Smooth muscle cell (in vitro differentiated cells): ENCODE measurements around the gene SCN8A. TPM values are rescaled to one million over a fixed set of nuclear protein-coding genes. Genes with fewer than 3 reads are reported as not detected.
A peak's percentile ranks its signal among the peaks of the same experiment; 100 is the strongest.

Experiments
- DNase-seq: peaks from one replicate; lab custom pipeline; 2025; ENCODE audit not compliant: unreplicated experiment; lab: John Stamatoyannopoulos, UW
- H2AFZ ChIP-seq: fragments of 200-600 bp; sonication (generic); 2 replicates; pipeline ENCODE4 v1.6.0; 2016; ENCODE audit warnings: antibody characterized with exemption, low read depth, mild to moderate bottlenecking
- H3F3A ChIP-seq: fragments of 200-600 bp; sonication (generic); 2 replicates; pipeline ENCODE4 v1.6.0; 2017; ENCODE audit warnings: antibody characterized with exemption, low read depth
- H3K27ac ChIP-seq: fragments of 200-600 bp; sonication (generic); 2 replicates; pipeline ENCODE4 v1.5.1; 2016; ENCODE audit warnings: low read depth, mild to moderate bottlenecking
- H3K27me3 ChIP-seq: fragments of 200-600 bp; sonication (generic); 2 replicates; pipeline ENCODE4 v1.6.1; 2016; ENCODE audit warnings: low read depth, mild to moderate bottlenecking
- H3K36me3 ChIP-seq: fragments of 200-600 bp; sonication (generic); 2 replicates; pipeline ENCODE4 v1.5.1; 2016; ENCODE audit warnings: low read depth
- H3K4me1 ChIP-seq: fragments of 200-600 bp; sonication (generic); 2 replicates; pipeline ENCODE4 v1.5.1; 2016; ENCODE audit warnings: low read depth
- H3K4me2 ChIP-seq: fragments of 200-600 bp; sonication (generic); 2 replicates; pipeline ENCODE4 v1.6.0; 2016; ENCODE audit warnings: mild to moderate bottlenecking
- H3K4me3 ChIP-seq: fragments of 200-600 bp; sonication (generic); 2 replicates; pipeline ENCODE4 v1.5.1; 2016; ENCODE audit warnings: mild to moderate bottlenecking
- H3K79me2 ChIP-seq: fragments of 200-600 bp; sonication (generic); 2 replicates; pipeline ENCODE4 v1.6.0; 2016; ENCODE audit warnings: low read depth, mild to moderate bottlenecking
- H3K9ac ChIP-seq: fragments of 200-600 bp; sonication (generic); 2 replicates; pipeline ENCODE4 v1.6.0; 2016; ENCODE audit warnings: low read depth
- H3K9me3 ChIP-seq: fragments of 200-600 bp; sonication (generic); replicated peaks from 2 replicates; pipeline ENCODE4 v1.5.1; 2016; ENCODE audit warnings: low read depth
- H4K20me1 ChIP-seq: fragments of 200-600 bp; sonication (generic); 2 replicates; pipeline ENCODE4 v1.6.0; 2016; ENCODE audit warnings: low read depth
- CTCF ChIP-seq: fragments of 200-600 bp; sonication (generic); IDR thresholded peaks from 2 replicates; pipeline ENCODE4 v1.5.1; 2017; ENCODE audit warnings: borderline replicate concordance, mild to moderate bottlenecking, antibody characterized with exemption; ENCODE audit not compliant: insufficient read depth, poor library complexity, severe bottlenecking
- WGBS: methylation state at CpG from one replicate; pipeline ENCODE4 v1.1.7; 2016; ENCODE audit warnings: low lambda C conversion rate; 5-methylcytosine and 5-hydroxymethylcytosine counted together
- polyA plus RNA-seq: library from polyadenylated mRNA; unstranded; fragments of >200 nt; fragmentation: Nextera tagmentation; extraction: Ambion mirVana; gene quantifications from 2 replicates; pipeline ENCODE4 v1.2.1, GENCODE V29; 2016
- total RNA-seq: library from RNA; depleted of rRNA; stranded (reverse); fragments of >200 nt; gene quantifications from 2 replicates; pipeline ENCODE4 v1.2.3, GENCODE V29; 2014

The SCN8A gene
- total RNA-seq (4.1 and 4.5 TPM in 2 replicates), polyA plus RNA-seq (0.38 and 0.89 TPM in 2 replicates)

GRCh38 chr12:51591016-51591901 is at the start of gene SCN8A:
Gene SCN8A (plus strand): TSS chr12:51591233. CDS start chr12:51662818, 71,585 bp downstream.
- Histone ChIP-seq H3K27ac (no peak within 1 kb of the TSS), H3K4me1 (peaks cover 5% of the 10 kb centered on the region), H3K4me2 (peak within 1 kb of the TSS; percentile 95), H3K79me2 (no peaks in the 10 kb centered on the region), H3K27me3 (peaks cover 5% of the 10 kb centered on the region), H3K36me3 (no peaks in the 10 kb centered on the region), H2AFZ (peak within 1 kb of the TSS; percentile 94), H3K4me3 (peak within 1 kb of the TSS; percentile 78), H3F3A (peaks cover 18% of the 10 kb centered on the region), H4K20me1 (peaks cover 34% of the 10 kb centered on the region), H3K9me3 (no peaks in the 10 kb centered on the region), H3K9ac (no peak within 1 kb of the TSS)
- no peak for DNase-seq
- TF ChIP-seq CTCF: no peak
- WGBS: under 1% methylated on average over 27 of the region's 91 CpGs

GRCh38 chr12:51546097-51546496 is 44.9 kb upstream of the SCN8A start:
- Histone ChIP-seq H3K27me3 (no peaks in the 10 kb centered on the region), H4K20me1 (no peaks in the 10 kb centered on the region), H3K4me3 (no peak overlapping the region), H3K4me2 (no peak overlapping the region), H3K36me3 (no peaks in the 10 kb centered on the region), H3K27ac (no peak overlapping the region), H3K4me1 (no peaks in the 10 kb centered on the region), H3K9me3 (no peaks in the 10 kb centered on the region), H3K9ac (no peak overlapping the region), H3K79me2 (no peaks in the 10 kb centered on the region), H2AFZ (no peak overlapping the region), H3F3A (no peaks in the 10 kb centered on the region)
- TF ChIP-seq CTCF: no peak
- DNase-seq: no peak

- no peak overlapping the region for H3K4me2 ChIP-seq
- H3F3A ChIP-seq: no peaks in the 10 kb centered on the region
- H2AFZ ChIP-seq: no peak overlapping the region
- 92% methylated on average over 6 of the region's 6 CpGs for WGBS
- DNase-seq: no peak
- H4K20me1 ChIP-seq: no peaks in the 10 kb centered on the region
- TF ChIP-seq CTCF: no peak
- H3K9ac ChIP-seq: no peak overlapping the region
- no peaks in the 10 kb centered on the region for H3K36me3 ChIP-seq
- no peaks in the 10 kb centered on the region for H3K79me2 ChIP-seq
- H3K27ac ChIP-seq: no peak overlapping the region
- H3K4me1 ChIP-seq: no peaks in the 10 kb centered on the region
- H3K27me3 ChIP-seq: no peaks in the 10 kb centered on the region
- no peaks in the 10 kb centered on the region for H3K9me3 ChIP-seq
- H3K4me3 ChIP-seq: no peak overlapping the region
These were observed 43.4 kb upstream of the SCN8A start for GRCh38 chr12:51547606-51548005.
